Stimulated activated CD8-positive, alpha-beta memory T cell treated with anti-CD3 and anti-CD28 coated beads, Interleukin-12 subunit alpha, Interleukin-12 subunit beta, amount 100 ng/mL, for 24 hours (primary cell): ENCODE data around the gene C5orf47.

ENCODE experiments used
- DNase-seq: peaks from one replicate; pipeline ENCODE4 v3.0.0-alpha.2; 2020; ENCODE audit errors: extremely low read depth

The C5orf47 gene, protein sequence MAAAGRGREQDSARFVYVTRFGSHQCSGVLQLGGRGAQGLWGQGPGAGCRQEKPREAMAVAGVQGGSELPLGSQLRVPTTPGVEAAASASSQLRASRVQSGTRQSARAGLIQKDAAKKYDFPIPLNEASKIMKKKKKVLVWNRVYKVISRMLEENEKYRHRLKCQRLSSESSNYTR

GRCh38 chr5:173988554-173989431, at the start of gene C5orf47:
C5orf47 (plus strand) TSS chr5:173989170; CDS start chr5:173989264, 94 bp downstream.
- DNase-seq, result no peak

- no peak for DNase-seq
Measured at GRCh38 chr5:173940269-173940668, 48.7 kb upstream of the C5orf47 start.

GRCh38 chr5:173941102-173941501, 47.9 kb upstream of the C5orf47 start:
- no peak for DNase-seq

DNA sequence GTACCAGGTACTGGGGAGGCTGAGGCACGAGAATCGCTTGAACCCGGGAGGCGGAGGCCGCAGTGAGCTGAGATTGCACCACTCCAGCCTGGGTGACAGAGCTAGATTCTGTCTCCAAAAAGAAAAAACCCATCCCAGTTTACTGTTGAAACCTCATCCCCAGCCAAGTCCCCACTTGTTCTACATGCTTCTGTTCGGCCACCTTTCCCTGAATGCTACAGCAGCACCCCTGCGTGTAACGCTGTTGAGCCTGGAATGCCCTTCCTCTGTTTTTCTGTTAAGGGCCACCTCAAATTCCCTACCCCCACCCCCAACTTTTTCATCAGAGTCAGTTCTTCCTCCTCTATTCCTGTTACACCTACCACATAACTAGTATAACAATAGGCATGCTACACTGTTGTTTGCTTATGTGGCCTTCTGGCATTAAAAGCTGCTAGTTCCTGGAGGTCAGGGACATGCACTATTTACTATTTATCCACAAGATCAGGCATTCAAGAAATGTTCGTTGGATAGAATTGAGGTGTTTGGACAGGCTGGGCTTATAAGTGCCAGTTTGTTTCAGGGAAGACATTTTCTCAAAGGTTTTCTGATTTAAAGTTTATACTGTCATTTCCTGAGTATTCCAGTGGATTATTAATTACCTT, 47.1 kb upstream of the C5orf47 start:
- DNase-seq, result no peak

DNA sequence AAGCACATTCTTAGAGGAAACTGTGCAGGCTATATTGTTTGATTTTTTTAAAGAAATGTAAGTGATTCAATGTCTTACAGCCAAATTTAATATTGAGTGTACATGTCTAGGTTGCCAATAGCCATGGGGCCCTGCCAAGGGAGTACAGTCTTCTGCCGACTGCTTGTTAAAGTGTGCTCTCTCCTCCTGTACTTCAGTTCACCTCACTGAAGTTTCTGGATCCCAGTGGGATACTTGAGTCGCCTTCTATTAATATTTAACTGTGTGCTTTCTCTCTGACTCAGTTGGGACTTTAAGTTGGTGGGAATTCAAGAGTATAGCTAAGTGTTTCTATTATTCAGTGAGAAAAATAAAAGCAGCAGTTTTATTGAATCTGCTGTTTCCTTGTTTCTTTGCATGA, 44.5 kb upstream of the C5orf47 start:
- no peak for DNase-seq

DNA sequence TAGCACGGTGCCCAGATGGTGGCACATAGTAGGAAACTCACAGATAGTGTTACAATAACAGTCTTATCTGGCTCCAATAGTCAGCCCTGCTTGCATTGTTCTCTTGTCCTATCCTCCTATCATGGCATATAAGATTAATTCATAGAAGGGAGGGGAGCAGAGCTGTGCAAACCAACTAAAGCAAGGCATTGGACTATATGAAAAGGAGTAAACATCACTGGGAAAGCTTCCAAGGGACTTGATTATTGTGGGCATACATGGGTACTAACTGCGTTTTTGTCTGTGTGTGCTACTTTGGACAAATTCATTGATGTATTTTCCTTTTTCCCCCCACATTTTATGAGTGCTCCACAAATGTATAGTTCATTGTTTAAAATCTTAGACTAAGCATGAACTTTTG, 43.8 kb upstream of the C5orf47 start:
- no peak for DNase-seq

DNA sequence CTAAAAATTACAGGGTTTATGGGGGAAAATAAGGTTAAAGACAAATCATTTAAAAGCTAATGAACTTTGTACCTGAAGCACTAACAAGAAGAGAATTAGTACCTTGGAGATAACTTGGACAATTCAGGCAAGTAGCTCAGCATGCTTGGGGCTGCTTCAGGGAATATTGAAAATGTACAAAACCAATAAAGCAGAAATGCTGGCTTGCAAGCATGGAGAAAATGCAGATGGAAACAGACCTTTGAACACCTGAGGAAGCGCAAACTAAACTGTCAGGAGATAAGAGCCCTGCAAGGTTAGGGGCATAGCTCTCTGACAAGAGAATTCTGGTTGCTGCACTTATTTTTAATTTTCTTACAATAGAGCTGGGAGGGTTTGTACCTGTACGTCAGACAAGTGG, 42.6 kb upstream of the C5orf47 start:
- DNase-seq, result no peak

DNA sequence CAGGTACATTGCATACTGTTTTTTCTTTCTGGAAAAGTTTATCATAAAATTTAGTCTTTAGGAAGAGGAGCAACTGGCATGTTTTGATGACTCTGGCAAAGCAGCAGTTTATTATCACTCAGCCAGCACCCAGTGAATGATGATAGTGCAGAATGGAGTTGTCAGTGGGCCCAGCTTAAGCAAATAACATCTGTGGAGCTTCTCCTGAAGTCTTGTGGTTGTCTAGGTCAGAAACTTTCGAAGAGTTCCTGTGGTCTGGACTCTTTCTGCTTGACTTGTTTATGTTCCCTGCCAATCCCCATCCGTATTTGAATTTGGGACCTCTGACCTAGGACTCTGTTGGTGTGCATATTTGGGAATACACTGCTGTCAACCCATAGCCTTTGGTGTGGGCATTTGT, 38.1 kb upstream of the C5orf47 start:
- no peak for DNase-seq

- DNase-seq, result no peak
Measured at GRCh38 chr5:173953528-173954090, 35.4 kb upstream of the C5orf47 start.

DNA sequence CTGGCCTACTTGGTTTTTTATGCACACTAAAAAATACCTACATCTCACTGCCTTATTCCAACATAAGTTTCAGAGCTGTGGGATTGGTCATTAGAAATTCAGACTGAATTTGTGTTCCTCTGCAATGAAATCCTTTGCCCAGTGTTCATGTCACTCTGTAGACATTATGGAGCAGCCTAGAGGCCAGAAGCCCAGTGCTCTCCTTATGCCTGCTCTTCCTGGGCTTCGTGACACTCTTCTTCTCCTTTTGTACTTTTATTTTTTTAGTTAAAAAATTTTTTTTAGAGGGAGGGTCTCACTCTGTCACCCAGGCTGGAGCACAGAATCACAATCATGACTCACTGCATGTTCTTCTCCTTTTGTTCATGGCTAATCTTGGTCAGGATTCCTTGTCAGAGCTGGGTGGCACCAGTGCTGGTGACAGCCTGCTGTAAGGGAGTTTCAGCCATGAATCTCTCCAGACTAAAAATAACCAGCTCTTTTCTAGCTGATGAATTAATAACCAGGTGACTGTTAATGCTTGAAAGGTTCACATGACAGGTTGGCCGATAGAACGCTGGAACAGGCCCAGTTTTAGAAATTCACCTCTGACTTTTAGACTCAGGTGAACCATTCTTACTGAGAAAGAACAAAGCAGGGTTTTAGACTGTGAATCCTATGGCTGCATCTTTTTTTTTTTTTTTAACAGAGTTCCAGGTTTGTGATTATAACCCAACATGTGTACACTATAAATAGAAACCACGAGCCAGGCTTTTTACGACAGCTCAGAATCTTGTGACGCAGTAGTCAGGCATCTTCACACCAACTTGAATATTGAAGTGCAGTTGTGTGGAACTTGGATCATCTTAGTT, 34.1 kb upstream of the C5orf47 start:
- DNase-seq, result no peak

DNA sequence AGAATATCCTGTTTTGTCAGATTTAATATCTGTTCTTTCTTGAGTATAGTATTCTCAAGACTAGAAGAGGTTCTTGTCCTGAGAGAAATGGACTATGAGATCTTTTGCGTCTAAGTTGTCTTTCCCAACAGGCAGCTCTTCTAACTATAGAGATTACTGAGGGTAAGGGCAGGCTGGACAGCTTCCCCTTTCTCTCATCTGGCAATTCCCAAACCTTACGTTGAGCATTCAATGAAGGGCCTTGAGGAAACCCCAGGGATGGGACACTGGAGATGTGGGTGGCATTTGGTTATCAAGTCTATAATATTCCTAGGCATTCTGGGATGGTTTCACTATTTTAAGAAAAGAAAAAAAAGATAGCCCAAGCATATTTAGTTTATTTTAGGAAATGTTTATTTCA, 28.0 kb upstream of the C5orf47 start:
- no peak for DNase-seq

- no peak for DNase-seq
Measured at GRCh38 chr5:173961418-173961817, 27.6 kb upstream of the C5orf47 start.

DNA sequence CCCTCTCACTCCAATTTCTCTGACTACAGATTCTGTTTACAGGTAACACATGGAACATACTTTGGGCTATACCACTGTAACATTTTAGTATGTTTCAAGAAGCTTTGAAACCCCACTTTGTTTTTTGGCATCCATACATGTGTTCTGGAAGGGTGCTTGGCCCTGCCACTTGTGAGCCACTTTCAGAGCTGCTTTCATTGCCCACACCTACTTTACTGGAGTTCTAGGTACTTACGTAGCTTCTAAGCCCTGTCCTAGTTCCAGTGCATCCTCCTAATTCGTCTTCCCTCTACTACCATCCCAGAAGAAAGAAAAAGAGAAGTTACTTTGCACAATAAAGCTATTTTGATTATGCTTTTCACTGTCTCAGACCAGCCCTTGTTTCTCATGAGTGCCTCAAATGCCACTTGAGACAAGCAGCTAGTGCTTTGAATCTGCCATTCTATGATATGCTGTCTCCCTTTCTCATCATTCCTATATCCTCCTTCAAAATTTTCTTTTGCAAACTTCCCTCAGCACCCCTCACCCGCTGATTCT, 26.5 kb upstream of the C5orf47 start:
- no peak for DNase-seq

DNA sequence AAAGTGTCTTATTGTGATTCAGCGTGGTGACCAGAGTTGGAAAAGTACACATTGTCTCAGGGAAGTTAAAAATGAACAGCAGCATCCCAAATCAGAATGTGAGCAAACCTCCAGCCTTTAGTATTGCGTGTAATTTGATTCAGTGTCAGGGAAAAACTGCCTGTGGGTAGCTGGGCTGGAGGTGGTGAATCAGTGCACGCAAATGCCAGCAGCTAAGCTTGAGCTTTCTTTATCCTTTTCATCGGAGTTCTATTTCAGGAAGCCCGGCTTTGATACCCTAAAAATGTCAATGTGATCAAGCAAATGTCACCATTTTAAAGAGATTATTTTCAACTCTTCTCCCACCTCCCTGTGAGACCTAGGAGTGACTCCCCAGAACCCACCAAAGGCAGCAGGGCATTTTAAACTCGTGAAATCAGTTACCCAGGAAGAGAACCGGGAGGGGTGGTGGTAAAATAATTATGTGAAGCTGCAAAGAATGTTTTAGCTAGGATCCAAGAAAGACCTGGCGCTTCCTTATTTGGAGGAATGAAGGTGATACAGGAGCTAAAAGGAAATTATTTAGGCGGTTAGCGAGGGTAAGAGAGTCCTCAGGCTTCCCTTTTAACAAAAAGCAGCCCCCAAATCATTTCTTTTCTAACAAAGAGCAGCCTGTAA, 25.7 kb upstream of the C5orf47 start:
- no peak for DNase-seq

GRCh38 chr5:173963867-173964441, 25.0 kb upstream of the C5orf47 start:
- no peak for DNase-seq

DNA sequence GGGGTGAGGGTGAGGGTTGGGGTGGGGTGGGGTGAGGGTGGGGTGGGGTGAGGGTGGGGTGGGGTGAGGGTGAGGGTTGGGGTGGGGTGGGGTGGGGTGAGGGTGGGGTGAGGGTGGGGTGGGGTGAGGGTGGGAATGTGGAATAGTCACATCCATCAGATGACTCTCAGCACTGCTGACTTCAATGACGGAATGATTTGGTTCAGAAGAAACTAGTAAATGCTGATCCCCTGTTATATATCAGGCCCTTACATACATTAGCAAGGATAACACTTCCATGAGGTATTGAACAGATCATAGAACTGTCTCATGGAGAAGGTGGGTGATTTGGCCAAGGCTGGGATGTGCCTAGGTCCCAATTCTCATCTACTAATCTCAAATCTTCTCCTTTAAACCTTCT, 24.5 kb upstream of the C5orf47 start:
- no peak for DNase-seq

DNA sequence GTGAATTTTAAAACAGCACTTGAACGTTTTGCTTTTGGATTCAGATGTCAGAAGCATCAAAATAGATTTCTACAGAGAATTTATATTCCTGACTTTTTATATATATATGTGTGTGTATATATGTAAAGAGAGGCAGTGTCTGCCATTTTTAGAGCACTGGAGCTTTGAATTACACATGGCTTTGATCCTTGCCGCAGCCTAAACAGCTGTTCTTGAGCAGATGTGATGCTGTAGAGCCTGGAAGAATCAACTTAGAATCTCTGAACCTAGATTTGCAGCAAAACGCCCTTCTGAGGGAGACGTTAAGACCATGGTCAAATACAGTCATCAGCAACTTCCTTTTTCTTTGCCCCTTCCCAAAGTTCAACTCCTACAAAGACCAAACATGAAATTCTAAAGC, 21.7 kb upstream of the C5orf47 start:
- no peak for DNase-seq

DNA sequence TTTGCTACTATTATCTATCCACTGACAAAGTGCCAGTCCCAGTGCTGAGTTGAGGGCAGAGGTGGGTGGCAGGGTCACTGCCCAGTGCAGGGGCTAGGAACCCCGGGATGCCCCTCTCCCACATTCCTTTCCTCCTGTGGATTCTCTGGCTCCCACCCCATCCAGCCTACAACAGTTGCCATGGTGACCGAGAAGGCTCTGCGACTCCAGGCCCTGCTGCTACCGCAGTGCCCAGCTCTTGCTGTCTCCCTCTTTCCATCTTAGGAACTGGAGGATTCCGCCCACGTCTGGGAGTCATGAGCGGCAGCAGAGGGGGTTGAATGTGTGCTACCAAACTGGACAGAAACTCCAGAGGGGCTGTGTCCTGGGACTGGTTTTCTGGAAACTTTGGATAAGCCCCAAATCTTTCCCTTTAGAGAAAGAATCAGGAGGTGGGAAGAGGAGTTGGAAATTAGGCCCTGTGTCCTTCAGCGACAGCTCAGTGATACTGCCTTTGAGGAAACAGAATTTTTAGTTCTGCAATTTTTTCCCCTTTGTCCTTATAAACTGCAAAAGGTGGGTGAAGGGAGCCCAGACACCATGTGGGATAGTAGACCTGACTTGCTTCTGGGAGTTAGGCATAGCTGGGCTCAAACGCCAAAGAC, 20.7 kb upstream of the C5orf47 start:
- no peak for DNase-seq

- no peak for DNase-seq
Measured at GRCh38 chr5:173969167-173970049, 19.6 kb upstream of the C5orf47 start.
